Liver (tissue), 9 donors: ENCODE data around the gene FRMPD4. TPM values are rescaled to one million over a fixed set of nuclear protein-coding genes. Genes with fewer than 3 reads are reported as not detected.

Experiments used
- DNase-seq: peaks from one replicate; pipeline ENCODE4 v3.0.0-alpha.2; 2017; ENCODE audit warnings: low spot score
- H3K27ac ChIP-seq, 2 donors: one replicate each; pipeline ENCODE4 v1.7.0; 2013; ENCODE audit warnings: inconsistent platforms in 2 of 2, low read length in 2 of 2, control low read depth in 1 of 2, low read depth in 1 of 2, mild to moderate bottlenecking in 1 of 2
- H3K27me3 ChIP-seq, 4 donors: one replicate each; pipeline versions ENCODE4 v1.6.1 to v1.7.0; 2013; ENCODE audit warnings: low read length in 3 of 4, inconsistent platforms in 1 of 4, mild to moderate bottlenecking in 1 of 4, moderate library complexity in 1 of 4; ENCODE audit not compliant: control insufficient read depth in 4 of 4, insufficient read depth in 4 of 4
- H3K36me3 ChIP-seq, 4 donors: one replicate each; pipeline versions ENCODE4 v1.6.1 to v1.7.0; 2013; ENCODE audit warnings: low read length in 3 of 4, mild to moderate bottlenecking in 3 of 4, low read depth in 1 of 4, moderate library complexity in 1 of 4; ENCODE audit not compliant: control insufficient read depth in 4 of 4, insufficient read depth in 3 of 4
- H3K4me1 ChIP-seq, 4 donors: one replicate each; pipeline versions ENCODE4 v1.6.1 to v1.7.0; 2013; ENCODE audit warnings: low read length in 3 of 4, mild to moderate bottlenecking in 3 of 4, moderate library complexity in 1 of 4; ENCODE audit not compliant: control insufficient read depth in 4 of 4, insufficient read depth in 4 of 4
- H3K4me3 ChIP-seq, 3 donors: one replicate each; pipeline versions ENCODE4 v1.6.1 to v1.7.0; 2013; ENCODE audit warnings: low read length in 3 of 3, control low read depth in 1 of 3, low read depth in 1 of 3, mild to moderate bottlenecking in 1 of 3
- H3K9ac ChIP-seq, 2 donors: one replicate each; pipeline ENCODE4 v1.7.0; 2013; ENCODE audit warnings: low read length in 2 of 2, mild to moderate bottlenecking in 2 of 2, moderate library complexity in 2 of 2, control low read depth in 1 of 2, low read depth in 1 of 2
- H3K9me3 ChIP-seq, 4 donors: one replicate each; pipeline versions ENCODE4 v1.6.1 to v1.7.0; 2013; ENCODE audit warnings: low read length in 3 of 4; ENCODE audit not compliant: control insufficient read depth in 4 of 4
- ATF3 ChIP-seq: IDR thresholded peaks from 2 replicates; pipeline ENCODE4 v1.6.1; 2016; ENCODE audit warnings: antibody characterized with exemption
- CTCF ChIP-seq: fragments of 150-350 bp; IDR thresholded peaks from 2 replicates; pipeline ENCODE4 v1.5.1; 2017; ENCODE audit warnings: improper control_type of control experiment, low read depth, low read length; ENCODE audit not compliant: missing input control
- FOXA1 ChIP-seq: IDR thresholded peaks from 2 replicates; pipeline ENCODE4 v1.6.1; 2016; ENCODE audit warnings: antibody characterized with exemption
- FOXA2 ChIP-seq: IDR thresholded peaks from 2 replicates; pipeline ENCODE4 v1.6.1; 2016; ENCODE audit warnings: antibody characterized with exemption
- GABPA ChIP-seq, 2 donors: IDR thresholded peaks in 1 of 2; conservative IDR thresholded peaks in 1 of 2; 2 replicates each; pipeline ENCODE4 v1.6.1; 2016; ENCODE audit warnings: antibody characterized with exemption in 2 of 2, mild to moderate bottlenecking in 1 of 2, moderate library complexity in 1 of 2
- HNF4A ChIP-seq, 2 donors: conservative IDR thresholded peaks; 2 replicates each; pipeline ENCODE4 v1.6.1; 2016; ENCODE audit warnings: antibody characterized with exemption in 2 of 2, mild to moderate bottlenecking in 2 of 2
- HNF4G ChIP-seq: IDR thresholded peaks from 2 replicates; pipeline ENCODE4 v1.6.1; 2016; ENCODE audit warnings: antibody characterized with exemption
- JUND ChIP-seq, 2 donors: IDR thresholded peaks; 2 replicates each; pipeline ENCODE4 v1.6.1; 2016; ENCODE audit warnings: antibody characterized with exemption in 2 of 2
- MAX ChIP-seq: IDR thresholded peaks from 2 replicates; pipeline ENCODE4 v1.6.1; 2016; ENCODE audit warnings: antibody characterized with exemption
- RAD21 ChIP-seq, 2 donors: IDR thresholded peaks; 2 replicates each; pipeline ENCODE4 v1.6.1; 2016; ENCODE audit warnings: antibody characterized with exemption in 2 of 2, mild to moderate bottlenecking in 2 of 2
- REST ChIP-seq: IDR thresholded peaks from 2 replicates; pipeline ENCODE4 v1.6.1; 2016; ENCODE audit warnings: antibody characterized with exemption, mild to moderate bottlenecking
- SP1 ChIP-seq: IDR thresholded peaks from 2 replicates; pipeline ENCODE4 v1.6.1; 2018; ENCODE audit warnings: antibody characterized with exemption, mild to moderate bottlenecking
- TAF1 ChIP-seq: conservative IDR thresholded peaks from 2 replicates; pipeline ENCODE4 v1.6.1; 2016; ENCODE audit warnings: antibody characterized with exemption, mild to moderate bottlenecking
- YY1 ChIP-seq: IDR thresholded peaks from 2 replicates; pipeline ENCODE4 v1.6.1; 2016; ENCODE audit warnings: antibody characterized with exemption, mild to moderate bottlenecking
- ZBTB33 ChIP-seq: IDR thresholded peaks from 2 replicates; pipeline ENCODE4 v1.6.1; 2016; ENCODE audit warnings: antibody characterized with exemption
- WGBS: extraction: QIAGEN DNeasy Blood & Tissue Kit; methylation state at CpG from one replicate; pipeline ENCODE4 v1.1.7; 2013; 5-methylcytosine and 5-hydroxymethylcytosine counted together
- polyA plus RNA-seq, 2 donors: library from polyadenylated mRNA; stranded (reverse) in 1 of 2; unstranded in 1 of 2; fragments of 200-250 nt in 1 of 2; fragments of >200 nt in 1 of 2; fragmentation: Nextera tagmentation in 1 of 2; extraction: Ambion mirVana in 1 of 2; gene quantifications; one replicate each; pipeline versions ENCODE4 v1.2.1 to v1.2.3, GENCODE V29; 2013 to 2015
- total RNA-seq, 2 donors: library from RNA; depleted of rRNA; stranded (reverse); fragments of >200 nt; gene quantifications; one replicate each; pipeline ENCODE4 v1.2.3, GENCODE V29; 2014
- donor health status: healthy.
- donor health status: healthy.
- donor health status: healthy.
- donor health status: healthy.
- donor health status: healthy.

Gene FRMPD4
- total and polyA plus RNA-seq, 4 donors: 0.01 to 0.08 (median 0.03) TPM; not detected in 1

- no peak overlapping the region for H3K4me3 ChIP-seq
- no peak overlapping the region for H3K9ac ChIP-seq
- DNase-seq: no peak
- no peaks in the 10 kb centered on the region for H3K9me3 ChIP-seq
- TF ChIP-seq HNF4G: no peak
- TF ChIP-seq ZBTB33: no peak
- TF ChIP-seq CTCF: no peak
- TF ChIP-seq MAX: no peak
- no peak for TF ChIP-seq REST
- TF ChIP-seq RAD21 (IDR thresholded peaks at IDR 0.05): no peak
- no peak for TF ChIP-seq JUND (IDR thresholded peaks at IDR 0.05)
- no peak for TF ChIP-seq GABPA (IDR thresholded peaks at IDR 0.05 in 1 of 2, conservative IDR thresholded peaks at IDR 0.05 in 1 of 2)
- TF ChIP-seq HNF4A (conservative IDR thresholded peaks at IDR 0.05): no peak
- no peak for TF ChIP-seq SP1
- H3K27me3 ChIP-seq: peaks cover 0 to 2% (median 0%) of the 10 kb centered on the region in 4 donors
- H3K4me1 ChIP-seq: no peaks in the 10 kb centered on the region
- H3K36me3 ChIP-seq: no peaks in the 10 kb centered on the region
- H3K27ac ChIP-seq: no peak overlapping the region
Measured at GRCh38 chrX:12322031-12322430, 183.8 kb downstream of the FRMPD4 start.

GRCh38 chrX:12325171-12325570, 186.9 kb downstream of the FRMPD4 start:
- Histone ChIP-seq H3K27ac (no peak overlapping the region), H3K4me3 (no peak overlapping the region), H3K36me3 (no peaks in the 10 kb centered on the region), H3K9ac (no peak overlapping the region), H3K27me3 (peaks cover 0 to 1% (median 0%) of the 10 kb centered on the region in 4 donors), H3K4me1 (no peaks in the 10 kb centered on the region), H3K9me3 (no peaks in the 10 kb centered on the region)
- 58% methylated on average over 2 of the region's 2 CpGs for WGBS
- TF ChIP-seq SP1 (no peak), JUND (IDR thresholded peaks at IDR 0.05) (no peak), FOXA1 (no peak), FOXA2 (no peak), ATF3 (no peak), TAF1 (no peak), REST (no peak), HNF4G (no peak), YY1 (no peak), HNF4A (conservative IDR thresholded peaks at IDR 0.05) (no peak)
- DNase-seq: no peak
